Activated CD8-positive, alpha-beta T cell treated with anti-CD3 and anti-CD28 coated beads for 36 hours (primary cell): ENCODE results near the gene ABHD1. TPM values are rescaled to one million over a fixed set of nuclear protein-coding genes. Genes with fewer than 3 reads are reported as not detected.

ENCODE experiments used
- ATAC-seq: fragments of 200-7000 bp; cut with Tn5 transposase; one replicate; pipeline ENCODE4 v1.10.0; 2021; ENCODE audit warnings: mild to moderate bottlenecking, moderate library complexity
- CTCF ChIA-PET: fragments of 350-600 bp; sonication (Branson Sonifier 250); formaldehyde crosslinking; loops from one replicate; lab custom pipeline; 2021; ENCODE audit warnings: antibody characterized with exemption; lab: Charles Lee
- POLR2A ChIA-PET: fragments of 350-600 bp; sonication (Branson Sonifier 250); formaldehyde crosslinking; loops from one replicate; lab custom pipeline; 2021; ENCODE audit warnings: antibody characterized with exemption; lab: Charles Lee
- DNase-seq: peaks from one replicate; pipeline ENCODE4 v3.0.0-alpha.2; 2020
- H3K27ac Mint-ChIP-seq: one replicate; pipeline ENCODE4 v1.8.0; 2021; ENCODE audit warnings: mild to moderate bottlenecking, mixed read lengths
- H3K27me3 Mint-ChIP-seq: one replicate; pipeline ENCODE4 v1.8.0; 2021; ENCODE audit warnings: mixed read lengths
- H3K36me3 Mint-ChIP-seq: one replicate; pipeline ENCODE4 v1.8.0; 2021; ENCODE audit warnings: low read depth, mixed read lengths
- H3K4me1 Mint-ChIP-seq: one replicate; pipeline ENCODE4 v1.8.0; 2021; ENCODE audit warnings: low read depth, mixed read lengths
- H3K4me3 Mint-ChIP-seq: one replicate; pipeline ENCODE4 v1.8.0; 2021; ENCODE audit warnings: mild to moderate bottlenecking, moderate library complexity, mixed read lengths
- H3K9me3 Mint-ChIP-seq: one replicate; pipeline ENCODE4 v1.8.0; 2021; ENCODE audit warnings: mixed read lengths
- intact Hi-C: fragments of 100-400 bp; cut with micrococcal nuclease; formaldehyde crosslinking; loops from one replicate; pipeline ENCODE4 v1.10.0; 2022
- total RNA-seq, 2 experiments: library from RNA; stranded (reverse); gene quantifications; one replicate each; pipeline ENCODE4 v1.2.3, GENCODE V29; 2021
- TF ChIP-seq, protein P1 (sequence below): fragments of 200-600 bp; IDR thresholded peaks from one replicate; pipeline ENCODE4 v1.8.0; 2022; ENCODE audit warnings: antibody characterized with exemption, mild to moderate bottlenecking

The ABHD1 gene
- total RNA-seq, 2 experiments from 2014 or later: 0.36 to 0.50 TPM

DNA sequence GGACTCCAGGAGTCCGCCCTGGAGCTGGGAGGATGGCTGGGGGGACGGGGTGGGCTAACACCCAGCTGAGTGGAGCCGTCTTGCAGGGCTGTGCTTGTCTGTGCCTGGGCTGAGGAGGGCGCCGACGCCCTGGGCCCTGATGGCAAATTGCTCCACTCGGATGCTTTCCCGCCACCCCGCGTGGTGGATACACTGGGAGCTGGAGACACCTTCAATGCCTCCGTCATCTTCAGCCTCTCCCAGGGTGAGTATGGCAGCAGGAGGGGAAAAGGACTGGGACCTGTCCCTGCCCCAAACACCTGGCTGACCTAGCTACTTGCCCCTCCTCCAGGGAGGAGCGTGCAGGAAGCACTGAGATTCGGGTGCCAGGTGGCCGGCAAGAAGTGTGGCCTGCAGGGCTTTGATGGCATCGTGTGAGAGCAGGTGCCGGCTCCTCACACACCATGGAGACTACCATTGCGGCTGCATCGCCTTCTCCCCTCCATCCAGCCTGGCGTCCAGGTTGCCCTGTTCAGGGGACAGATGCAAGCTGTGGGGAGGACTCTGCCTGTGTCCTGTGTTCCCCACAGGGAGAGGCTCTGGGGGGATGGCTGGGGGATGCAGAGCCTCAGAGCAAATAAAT lies 24.2 kb upstream of the ABHD1 start:
- ChIA-PET POLR2A (interaction anchor here (1.1 to 1.6 kb wide), 2 partner anchors 18 to 49 kb away, joined by 3 to 6 read pairs; no protein-coding TSS in a partner anchor), CTCF (interaction anchor here (0.6 to 3.2 kb wide), 12 partner anchors 10 to 203 kb away, joined by 3 to 21 read pairs (median 4); no protein-coding TSS in a partner anchor)
- no peak overlapping the region for H3K27ac Mint-ChIP-seq
- no peaks in the 10 kb centered on the region for H3K9me3 Mint-ChIP-seq
- no peak overlapping the region for H3K4me3 Mint-ChIP-seq
- H3K4me1 Mint-ChIP-seq: no peaks in the 10 kb centered on the region
- intact Hi-C loops: loop anchor here (5.0 to 10.0 kb wide), 2 partner anchors 115 to 183 kb away; partner anchors contain the start of genes ATRAID, CAD, SLC5A6 and TRIM54
- ATAC-seq (no peak), DNase-seq (no peak)
- peaks cover 3% of the 10 kb centered on the region for H3K27me3 Mint-ChIP-seq
- H3K36me3 Mint-ChIP-seq: no peaks in the 10 kb centered on the region
- TF ChIP-seq, protein P1, sequence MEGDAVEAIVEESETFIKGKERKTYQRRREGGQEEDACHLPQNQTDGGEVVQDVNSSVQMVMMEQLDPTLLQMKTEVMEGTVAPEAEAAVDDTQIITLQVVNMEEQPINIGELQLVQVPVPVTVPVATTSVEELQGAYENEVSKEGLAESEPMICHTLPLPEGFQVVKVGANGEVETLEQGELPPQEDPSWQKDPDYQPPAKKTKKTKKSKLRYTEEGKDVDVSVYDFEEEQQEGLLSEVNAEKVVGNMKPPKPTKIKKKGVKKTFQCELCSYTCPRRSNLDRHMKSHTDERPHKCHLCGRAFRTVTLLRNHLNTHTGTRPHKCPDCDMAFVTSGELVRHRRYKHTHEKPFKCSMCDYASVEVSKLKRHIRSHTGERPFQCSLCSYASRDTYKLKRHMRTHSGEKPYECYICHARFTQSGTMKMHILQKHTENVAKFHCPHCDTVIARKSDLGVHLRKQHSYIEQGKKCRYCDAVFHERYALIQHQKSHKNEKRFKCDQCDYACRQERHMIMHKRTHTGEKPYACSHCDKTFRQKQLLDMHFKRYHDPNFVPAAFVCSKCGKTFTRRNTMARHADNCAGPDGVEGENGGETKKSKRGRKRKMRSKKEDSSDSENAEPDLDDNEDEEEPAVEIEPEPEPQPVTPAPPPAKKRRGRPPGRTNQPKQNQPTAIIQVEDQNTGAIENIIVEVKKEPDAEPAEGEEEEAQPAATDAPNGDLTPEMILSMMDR: no peak

DNA sequence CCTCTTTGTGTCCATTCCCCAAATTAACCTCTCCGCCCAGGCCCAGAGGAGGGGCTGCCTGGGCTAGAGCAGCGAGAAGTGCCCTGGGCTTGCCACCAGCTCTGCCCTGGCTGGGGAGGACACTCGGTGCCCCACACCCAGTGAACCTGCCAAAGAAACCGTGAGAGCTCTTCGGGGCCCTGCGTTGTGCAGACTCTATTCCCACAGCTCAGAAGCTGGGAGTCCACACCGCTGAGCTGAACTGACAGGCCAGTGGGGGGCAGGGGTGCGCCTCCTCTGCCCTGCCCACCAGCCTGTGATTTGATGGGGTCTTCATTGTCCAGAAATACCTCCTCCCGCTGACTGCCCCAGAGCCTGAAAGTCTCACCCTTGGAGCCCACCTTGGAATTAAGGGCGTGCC lies 23.6 kb upstream of the ABHD1 start:
- Mint-ChIP-seq H3K4me3 (no peak overlapping the region), H3K27ac (no peak overlapping the region), H3K4me1 (no peaks in the 10 kb centered on the region), H3K36me3 (no peaks in the 10 kb centered on the region), H3K27me3 (peaks cover 3% of the 10 kb centered on the region), H3K9me3 (no peaks in the 10 kb centered on the region)
- ChIA-PET CTCF (interaction anchor here (0.9 to 3.2 kb wide), 11 partner anchors 12 to 202 kb away, joined by 3 to 21 read pairs (median 4); no protein-coding TSS in a partner anchor), POLR2A (no interaction called here)
- DNase-seq: no peak
- no peak for ATAC-seq
- TF ChIP-seq, protein P1: no peak
- intact Hi-C loops: no loop called here

DNA sequence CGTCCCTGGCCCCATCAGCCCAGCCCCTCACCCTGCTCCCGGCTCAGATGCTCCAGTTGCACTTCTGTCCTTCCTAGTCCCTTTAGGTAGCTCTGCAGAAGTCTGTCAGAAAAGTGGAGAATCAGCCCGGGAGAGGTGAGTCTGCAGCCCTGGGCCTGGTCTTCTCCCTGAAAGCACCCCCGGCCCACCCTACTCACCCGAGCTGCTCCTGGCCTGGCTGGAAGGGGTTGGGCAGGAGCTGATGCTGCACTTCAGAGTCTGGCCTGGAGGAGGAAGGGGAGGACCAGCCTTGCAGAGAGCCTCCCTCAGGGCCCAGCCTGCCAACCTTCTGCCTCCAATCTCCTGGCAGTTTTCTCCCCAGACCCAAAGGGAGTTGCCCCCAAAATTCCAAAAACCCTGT lies 21.3 kb upstream of the ABHD1 start:
- DNase-seq (no peak), ATAC-seq (no peak)
- Mint-ChIP-seq H3K4me1 (no peaks in the 10 kb centered on the region), H3K36me3 (no peaks in the 10 kb centered on the region), H3K4me3 (no peak overlapping the region), H3K27ac (no peak overlapping the region), H3K9me3 (no peaks in the 10 kb centered on the region), H3K27me3 (peaks cover 5% of the 10 kb centered on the region)
- intact Hi-C loops: no loop called here
- ChIA-PET POLR2A (interaction anchor here (1.0 to 1.5 kb wide), 3 partner anchors 31 to 44 kb away, joined by 3 to 4 read pairs (median 3); partner anchors contain the start of genes OST4 and PREB), CTCF (interaction anchor here (1.0 to 1.5 kb wide), 3 partner anchors 30 to 201 kb away, joined by 3 to 5 read pairs (median 3); no protein-coding TSS in a partner anchor)
- TF ChIP-seq, protein P1: no peak

DNA sequence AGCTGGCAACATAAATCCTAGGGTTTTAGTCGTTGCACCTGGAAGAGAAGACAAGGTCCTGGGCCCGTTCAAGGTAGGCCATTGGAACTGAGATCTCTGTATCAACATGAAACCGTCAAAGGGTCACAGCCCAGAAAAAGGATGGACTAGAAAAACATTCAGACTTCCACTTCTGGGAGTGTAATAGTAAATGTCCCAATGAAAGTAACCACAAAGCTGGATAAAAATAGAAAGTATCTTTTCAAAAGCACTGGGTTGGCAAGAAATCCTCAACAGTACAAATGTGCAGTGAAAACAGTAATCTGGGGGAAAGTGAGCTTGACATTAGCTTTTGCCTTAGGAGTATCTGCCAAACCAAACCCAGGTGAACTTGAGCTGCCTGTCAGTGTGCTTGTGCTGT lies 17.6 kb upstream of the ABHD1 start:
- Mint-ChIP-seq H3K9me3 (no peaks in the 10 kb centered on the region), H3K36me3 (no peaks in the 10 kb centered on the region), H3K27me3 (peaks cover 8% of the 10 kb centered on the region), H3K27ac (no peak overlapping the region), H3K4me3 (no peak overlapping the region), H3K4me1 (no peaks in the 10 kb centered on the region)
- intact Hi-C loops: no loop called here
- TF ChIP-seq, protein P1: no peak
- ATAC-seq: no peak
- ChIA-PET CTCF (interaction anchor here (1.5 to 2.1 kb wide), 3 partner anchors 86 to 197 kb away, joined by 4 to 5 read pairs (median 4); no protein-coding TSS in a partner anchor), POLR2A (no interaction called here)
- DNase-seq: no peak

DNA sequence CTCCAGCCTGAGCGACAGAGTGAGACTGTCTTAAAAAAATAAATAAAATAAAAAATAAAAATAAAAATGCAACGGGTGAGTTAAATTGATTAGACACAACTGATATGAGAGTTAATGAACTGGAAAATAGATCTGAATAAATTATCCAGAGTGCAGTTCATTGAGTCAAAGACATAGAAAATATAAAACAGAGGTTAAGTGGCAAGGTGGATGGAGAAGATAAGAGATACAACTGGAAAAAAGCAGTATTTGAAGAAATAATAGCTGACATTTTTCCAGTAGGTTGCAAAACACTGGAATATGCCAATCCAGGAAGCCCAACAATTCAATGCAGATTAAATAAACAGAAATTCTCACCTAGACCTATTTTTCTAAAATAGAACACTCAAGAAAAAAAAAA lies 15.4 kb upstream of the ABHD1 start:
- Mint-ChIP-seq H3K4me3 (no peak overlapping the region), H3K4me1 (no peaks in the 10 kb centered on the region), H3K27ac (no peak overlapping the region), H3K36me3 (no peaks in the 10 kb centered on the region), H3K27me3 (peaks cover 8% of the 10 kb centered on the region), H3K9me3 (no peaks in the 10 kb centered on the region)
- ChIA-PET POLR2A (interaction anchor here (0.6 kb wide), 1 partner anchor 28 kb away, joined by 3 read pairs; no protein-coding TSS in a partner anchor), CTCF (interaction anchor here (0.9 to 1.3 kb wide), 3 partner anchors 10 to 61 kb away, joined by 3 to 5 read pairs (median 4); no protein-coding TSS in a partner anchor)
- DNase-seq (no peak), ATAC-seq (no peak)
- TF ChIP-seq, protein P1: no peak
- intact Hi-C loops: no loop called here
